K562 (cell line): ENCODE measurements around the gene PTPRG. TPM values are rescaled to one million over a fixed set of nuclear protein-coding genes. Genes with fewer than 3 reads are reported as not detected.

ENCODE experiments used
- ATAC-seq: fragments of 200-7000 bp; cut with Tn5 transposase; 3 replicates; pipeline ENCODE4 v1.9.1; 2020; ENCODE audit warnings: moderate library complexity
- BruUV-seq: library from RNA; stranded (reverse); fragments of 400-500 nt; replicated peaks from 2 replicates; lab custom pipeline; 2021; lab: Mats Ljungman, UMichigan
- CTCF ChIA-PET: fragments of 300-600 bp; formaldehyde crosslinking; extraction: SDS; loops from one replicate; lab custom pipeline; 2021; ENCODE audit warnings: low intra/inter-chr PET ratio; lab: Yijun Ruan, JAX
- POLR2A ChIA-PET: fragments of 300-600, 350-650 bp; sonication (Branson Sonifier 250); formaldehyde crosslinking; extraction: SDS; loops from one replicate; lab custom pipeline; 2021; ENCODE audit warnings: antibody characterized with exemption, inconsistent platforms; lab: Yijun Ruan, JAX
- DNase-seq, 4 experiments: peaks; one replicate each; pipeline versions ENCODE4 v3.0.0 to v3.0.0-alpha.2; 2011 to 2018; ENCODE audit warnings: low spot score in 3 of 4, mixed read lengths in 3 of 4; ENCODE audit errors: extremely low read depth in 1 of 4
- FAIRE-seq: peaks from 2 replicates; lab custom pipeline; 2011; peaks lifted over from hg19 to GRCh38; lab: Jason Lieb, UNC
- H2AFZ ChIP-seq: 2 replicates; pipeline ENCODE4 v1.6.0; 2011; ENCODE audit warnings: low read depth, low read length, control low read depth, inconsistent platforms
- H3K27ac ChIP-seq: fragments of 200-600 bp; 3 replicates; pipeline ENCODE4 v1.8.0; 2011; ENCODE audit warnings: low read depth, mild to moderate bottlenecking, control low read depth, inconsistent platforms, low read length, moderate library complexity, mixed read lengths; ENCODE audit errors: extremely low read depth
- H3K27me3 ChIP-seq, 2 experiments: fragments of 300-600 bp in 1 of 2; 2 replicates in 1 of 2; 3 replicates in 1 of 2; pipeline versions ENCODE4 v1.6.0 to v1.8.0; 2011; ENCODE audit warnings: inconsistent platforms in 2 of 2, low read length in 2 of 2, mild to moderate bottlenecking in 1 of 2, mixed read lengths in 1 of 2, moderate library complexity in 1 of 2; ENCODE audit not compliant: control insufficient read depth in 2 of 2, insufficient read depth in 2 of 2
- H3K36me3 ChIP-seq: fragments of 300-600 bp; 3 replicates; pipeline ENCODE4 v1.8.0; 2011; ENCODE audit warnings: mild to moderate bottlenecking, low read length, inconsistent platforms; ENCODE audit not compliant: control insufficient read depth, insufficient read depth
- H3K4me1 ChIP-seq, 2 experiments: fragments of 200-600 bp in 1 of 2; replicated peaks in 1 of 2; 2 replicates in 1 of 2; 3 replicates in 1 of 2; pipeline versions ENCODE4 v1.5.1 to v1.8.0; 2011; ENCODE audit warnings: inconsistent platforms in 2 of 2, low read length in 2 of 2, mild to moderate bottlenecking in 1 of 2, mixed read lengths in 1 of 2, moderate library complexity in 1 of 2; ENCODE audit not compliant: control insufficient read depth in 2 of 2, insufficient read depth in 2 of 2
- H3K4me2 ChIP-seq: 2 replicates; pipeline ENCODE4 v1.6.1; 2011; ENCODE audit warnings: low read length, control low read depth, inconsistent platforms, mixed read lengths; ENCODE audit not compliant: insufficient read depth
- H3K4me3 ChIP-seq: fragments of 200-600 bp; sonication (generic), shearing (Covaris generic); 2 replicates; pipeline ENCODE4 v1.5.1; 2016; ENCODE audit warnings: control low read depth, inconsistent platforms
- H3K79me2 ChIP-seq: fragments of 200-600 bp; 3 replicates; pipeline ENCODE4 v1.8.0; 2011; ENCODE audit warnings: low read length, inconsistent platforms; ENCODE audit not compliant: control insufficient read depth, insufficient read depth
- H3K9ac ChIP-seq, 2 experiments: 2 replicates each; pipeline versions ENCODE4 v1.6.0 to v1.6.1; 2011; ENCODE audit warnings: low read depth in 2 of 2, low read length in 2 of 2, control low read depth in 1 of 2, inconsistent platforms in 1 of 2, mild to moderate bottlenecking in 1 of 2, mixed read lengths in 1 of 2; ENCODE audit not compliant: insufficient read depth in 1 of 2
- H3K9me1 ChIP-seq: one replicate; pipeline ENCODE4 v1.6.0; 2011; ENCODE audit warnings: inconsistent platforms, mild to moderate bottlenecking, low read length, moderate library complexity; ENCODE audit not compliant: control insufficient read depth, insufficient read depth
- H3K9me3 ChIP-seq: replicated peaks from 2 replicates; pipeline ENCODE4 v1.5.1; 2011; ENCODE audit warnings: low read depth, low read length, inconsistent platforms; ENCODE audit not compliant: control insufficient read depth, insufficient read depth
- H4K20me1 ChIP-seq: replicated peaks from 2 replicates; pipeline ENCODE4 v1.6.1; 2011; ENCODE audit warnings: low read length, inconsistent platforms, mixed read lengths; ENCODE audit not compliant: control insufficient read depth, insufficient read depth
- ADNP ChIP-seq: fragments of 200-800 bp; sonication (Bioruptor generic); IDR thresholded peaks from 2 replicates; pipeline ENCODE4 v1.6.1; 2016; ENCODE audit warnings: missing genetic modification characterization, missing compliant biosample characterization
- CAMTA2 ChIP-seq: fragments of 250-450 bp; sonication (Bioruptor Pico); conservative IDR thresholded peaks from 2 replicates; pipeline ENCODE4 v1.5.1; 2022
- CREB1 ChIP-seq, 2 experiments: sonication (generic) in 1 of 2; formaldehyde crosslinking in 1 of 2; IDR thresholded peaks; 2 replicates each; pipeline versions ENCODE4 v1.6.1 to v1.8.0; 2012 to 2022; ENCODE audit warnings: inconsistent platforms in 1 of 2, mild to moderate bottlenecking in 1 of 2, missing genetic modification reagents in 1 of 2, moderate library complexity in 1 of 2
- MAFG ChIP-seq: fragments of 450-650 bp; conservative IDR thresholded peaks from 2 replicates; pipeline ENCODE4 v1.6.1; 2016; ENCODE audit warnings: missing genetic modification characterization, missing compliant biosample characterization
- MTA1 ChIP-seq: fragments of 450-650 bp; IDR thresholded peaks from 2 replicates; pipeline ENCODE4 v1.6.1; 2017; ENCODE audit warnings: borderline replicate concordance
- ZNF507 ChIP-seq: conservative IDR thresholded peaks from 2 replicates; pipeline ENCODE4 v1.6.1; 2017; ENCODE audit warnings: missing genetic modification characterization, missing compliant biosample characterization
- ZNF76 ChIP-seq: fragments of 250-450 bp; sonication (Bioruptor Pico); IDR thresholded peaks from 2 replicates; pipeline ENCODE4 v1.4.0; 2020; ENCODE audit warnings: mild to moderate bottlenecking, moderate library complexity, borderline replicate concordance
- ZNF766 ChIP-seq: fragments of 200-800 bp; sonication (Bioruptor generic); conservative IDR thresholded peaks from 2 replicates; pipeline ENCODE4 v1.6.1; 2016; ENCODE audit warnings: missing genetic modification characterization, missing compliant biosample characterization
- ZNF778 ChIP-seq: fragments of 450-650 bp; formaldehyde crosslinking; IDR thresholded peaks from 2 replicates; pipeline ENCODE4 v1.4.0; 2020; ENCODE audit warnings: mild to moderate bottlenecking, moderate library complexity
- ZSCAN32 ChIP-seq: fragments of 450-650 bp; formaldehyde crosslinking; IDR thresholded peaks from 2 replicates; pipeline ENCODE4 v1.4.0; 2020; ENCODE audit warnings: mild to moderate bottlenecking, moderate library complexity
- WGBS: fragments of 100-300 bp; shearing (Covaris generic); methylation state at CpG from one replicate; pipeline ENCODE4 v1.1.6; 2016; ENCODE audit warnings: low coverage, mixed read lengths; ENCODE audit not compliant: insufficient coverage; ENCODE audit errors: missing lambda C conversion rate; 5-methylcytosine and 5-hydroxymethylcytosine counted together
- in situ Hi-C: fragments of 300-500 bp; cut with MboI; formaldehyde crosslinking; loops from 4 replicates; pipeline ENCODE4 v1.15.0; 2018; ENCODE audit warnings: inconsistent platforms, mixed read lengths
- intact Hi-C: fragments of 100-400 bp; cut with micrococcal nuclease; formaldehyde crosslinking; loops from 2 replicates; pipeline ENCODE4 v1.14.2; 2022
- polyA plus RNA-seq, 8 experiments: library from polyadenylated mRNA; depleted of rRNA in 4 of 8; stranded (reverse) in 5 of 8; unstranded in 3 of 8; fragments of >200 nt; fragmentation: Nextera tagmentation in 2 of 8; fragmentation: Illumina TruSeq in 1 of 8; extraction: Ambion mirVana in 2 of 8; extraction: Trizol in 1 of 8; gene quantifications; 2 replicates each; pipeline versions ENCODE4 v1.2.1 to v1.2.3, GENCODE V29; 2011 to 2014; ENCODE audit warnings: inconsistent platforms in 1 of 8, missing spikeins in 1 of 8
- total RNA-seq, 7 experiments: library from RNA; depleted of rRNA in 6 of 7; stranded (reverse); fragments of >200 nt in 6 of 7; fragmentation: Illumina TruSeq in 2 of 7; extraction: Trizol in 2 of 7; gene quantifications; 2 replicates each; pipeline versions ENCODE4 v1.2.1 to v1.2.3, GENCODE V29; 2011 to 2021; ENCODE audit warnings: low replicate concordance in 1 of 7
- TF ChIP-seq, protein P1 (sequence below): sonication (generic); IDR thresholded peaks from 2 replicates; pipeline ENCODE4 v1.6.1; 2016
- TF ChIP-seq, protein P2 (sequence below): sonication (generic); formaldehyde crosslinking; IDR thresholded peaks from 2 replicates; pipeline ENCODE4 v1.9.0; 2022; ENCODE audit warnings: mild to moderate bottlenecking, missing genetic modification reagents
- TF ChIP-seq, protein P3 (sequence below), 2 experiments: fragments of 450-650 bp; IDR thresholded peaks; 2 replicates each; pipeline ENCODE4 v1.6.1; 2016
- TF ChIP-seq, protein P4 (sequence below), 2 experiments: fragments of 450-650 bp; IDR thresholded peaks; 2 replicates each; pipeline ENCODE4 v1.6.1; 2018; ENCODE audit warnings: mild to moderate bottlenecking in 2 of 2, low read depth in 1 of 2; ENCODE audit not compliant: partially characterized antibody in 2 of 2

PTPRG gene
- total and polyA plus RNA-seq, 9 of the 15 experiments (the other 6 are each of a cell fraction or from before 2014, with no cell fraction given), result 0.16 TPM; not detected in 8

DNA sequence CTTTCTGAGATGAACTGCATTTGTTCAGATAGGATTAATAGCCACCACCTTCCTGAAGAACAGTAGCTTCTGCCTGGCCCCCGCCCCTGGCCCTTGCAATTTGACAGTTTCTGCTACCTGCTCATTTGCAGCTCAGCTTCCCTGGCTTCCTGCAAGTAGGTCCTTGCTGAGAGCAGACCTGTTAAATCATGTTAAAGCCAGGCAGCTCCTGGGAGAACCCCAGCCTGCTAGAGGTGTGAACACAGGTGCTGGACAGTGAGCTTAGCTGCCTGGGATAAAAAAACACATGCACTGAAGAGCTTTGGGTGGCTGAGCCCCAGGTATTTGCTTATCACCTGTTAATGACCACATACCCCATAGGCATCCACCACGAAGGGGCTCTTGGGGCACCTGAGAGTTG is 143.4 kb downstream of the PTPRG start (continued):
- TF ChIP-seq ZNF507 (tag) (no peak), ADNP (no peak), ZNF778 (CRISPR knock-in tag) (no peak), ZNF766 (CRISPR knock-in tag) (no peak), MAFG (tag) (no peak), CREB1 (IDR thresholded peaks at IDR 0.05) (no peak), CREB1 (CRISPR knock-in tag; IDR thresholded peaks at IDR 0.05) (no peak)
- TF ChIP-seq, protein P1, sequence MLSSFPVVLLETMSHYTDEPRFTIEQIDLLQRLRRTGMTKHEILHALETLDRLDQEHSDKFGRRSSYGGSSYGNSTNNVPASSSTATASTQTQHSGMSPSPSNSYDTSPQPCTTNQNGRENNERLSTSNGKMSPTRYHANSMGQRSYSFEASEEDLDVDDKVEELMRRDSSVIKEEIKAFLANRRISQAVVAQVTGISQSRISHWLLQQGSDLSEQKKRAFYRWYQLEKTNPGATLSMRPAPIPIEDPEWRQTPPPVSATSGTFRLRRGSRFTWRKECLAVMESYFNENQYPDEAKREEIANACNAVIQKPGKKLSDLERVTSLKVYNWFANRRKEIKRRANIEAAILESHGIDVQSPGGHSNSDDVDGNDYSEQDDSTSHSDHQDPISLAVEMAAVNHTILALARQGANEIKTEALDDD, result no peak
- TF ChIP-seq, all 486 proteins: peak for 0

DNA sequence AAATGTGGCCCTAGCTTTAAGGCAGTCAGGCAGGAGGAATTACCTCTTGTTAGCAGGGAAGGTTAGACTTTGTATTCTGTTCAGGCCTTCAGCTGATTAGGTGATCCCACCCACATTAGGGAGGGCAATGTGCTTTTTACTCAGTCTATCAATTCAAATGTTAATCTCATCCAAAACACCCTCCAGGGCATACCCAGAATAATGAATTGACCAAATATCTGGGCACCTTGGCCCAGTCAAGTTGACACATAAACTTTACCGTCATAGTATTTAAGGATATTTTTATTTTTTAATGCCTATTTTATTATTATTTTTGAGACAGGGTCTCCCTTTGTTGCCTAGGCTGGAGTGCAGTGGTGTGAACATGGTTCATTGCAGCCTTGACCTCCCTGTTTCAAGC is 146.1 kb downstream of the PTPRG start:
- Histone ChIP-seq H2AFZ (no peak overlapping the region), H3K36me3 (no peaks in the 10 kb centered on the region), H3K27ac (no peak overlapping the region), H3K9me1 (no peaks in the 10 kb centered on the region), H4K20me1 (no peaks in the 10 kb centered on the region), H3K79me2 (no peaks in the 10 kb centered on the region), H3K4me2 (no peak overlapping the region), H3K27me3 (no peaks in the 10 kb centered on the region)
- POLR2A ChIA-PET, result interaction anchor here (0.6 kb wide), 1 partner anchor 1611 kb away, joined by 4 read pairs; no protein-coding TSS in a partner anchor
- no peak for FAIRE-seq
- intact Hi-C loops, result no loop called here
- DNase-seq, result no peak
- ATAC-seq, result no peak
- TF ChIP-seq, protein P2, sequence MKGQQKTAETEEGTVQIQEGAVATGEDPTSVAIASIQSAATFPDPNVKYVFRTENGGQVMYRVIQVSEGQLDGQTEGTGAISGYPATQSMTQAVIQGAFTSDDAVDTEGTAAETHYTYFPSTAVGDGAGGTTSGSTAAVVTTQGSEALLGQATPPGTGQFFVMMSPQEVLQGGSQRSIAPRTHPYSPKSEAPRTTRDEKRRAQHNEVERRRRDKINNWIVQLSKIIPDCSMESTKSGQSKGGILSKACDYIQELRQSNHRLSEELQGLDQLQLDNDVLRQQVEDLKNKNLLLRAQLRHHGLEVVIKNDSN, result no peak
- no peak for TF ChIP-seq ZNF76 (CRISPR knock-in tag)
- TF ChIP-seq, protein P3, sequence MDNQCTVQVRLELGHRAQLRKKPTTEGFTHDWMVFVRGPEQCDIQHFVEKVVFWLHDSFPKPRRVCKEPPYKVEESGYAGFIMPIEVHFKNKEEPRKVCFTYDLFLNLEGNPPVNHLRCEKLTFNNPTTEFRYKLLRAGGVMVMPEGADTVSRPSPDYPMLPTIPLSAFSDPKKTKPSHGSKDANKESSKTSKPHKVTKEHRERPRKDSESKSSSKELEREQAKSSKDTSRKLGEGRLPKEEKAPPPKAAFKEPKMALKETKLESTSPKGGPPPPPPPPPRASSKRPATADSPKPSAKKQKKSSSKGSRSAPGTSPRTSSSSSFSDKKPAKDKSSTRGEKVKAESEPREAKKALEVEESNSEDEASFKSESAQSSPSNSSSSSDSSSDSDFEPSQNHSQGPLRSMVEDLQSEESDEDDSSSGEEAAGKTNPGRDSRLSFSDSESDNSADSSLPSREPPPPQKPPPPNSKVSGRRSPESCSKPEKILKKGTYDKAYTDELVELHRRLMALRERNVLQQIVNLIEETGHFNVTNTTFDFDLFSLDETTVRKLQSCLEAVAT (IDR thresholded peaks at IDR 0.05), result no peak
- no peak for TF ChIP-seq CAMTA2 (CRISPR knock-in tag)
- TF ChIP-seq ZSCAN32, result no peak
- TF ChIP-seq MTA1, result no peak
- TF ChIP-seq, protein P4, sequence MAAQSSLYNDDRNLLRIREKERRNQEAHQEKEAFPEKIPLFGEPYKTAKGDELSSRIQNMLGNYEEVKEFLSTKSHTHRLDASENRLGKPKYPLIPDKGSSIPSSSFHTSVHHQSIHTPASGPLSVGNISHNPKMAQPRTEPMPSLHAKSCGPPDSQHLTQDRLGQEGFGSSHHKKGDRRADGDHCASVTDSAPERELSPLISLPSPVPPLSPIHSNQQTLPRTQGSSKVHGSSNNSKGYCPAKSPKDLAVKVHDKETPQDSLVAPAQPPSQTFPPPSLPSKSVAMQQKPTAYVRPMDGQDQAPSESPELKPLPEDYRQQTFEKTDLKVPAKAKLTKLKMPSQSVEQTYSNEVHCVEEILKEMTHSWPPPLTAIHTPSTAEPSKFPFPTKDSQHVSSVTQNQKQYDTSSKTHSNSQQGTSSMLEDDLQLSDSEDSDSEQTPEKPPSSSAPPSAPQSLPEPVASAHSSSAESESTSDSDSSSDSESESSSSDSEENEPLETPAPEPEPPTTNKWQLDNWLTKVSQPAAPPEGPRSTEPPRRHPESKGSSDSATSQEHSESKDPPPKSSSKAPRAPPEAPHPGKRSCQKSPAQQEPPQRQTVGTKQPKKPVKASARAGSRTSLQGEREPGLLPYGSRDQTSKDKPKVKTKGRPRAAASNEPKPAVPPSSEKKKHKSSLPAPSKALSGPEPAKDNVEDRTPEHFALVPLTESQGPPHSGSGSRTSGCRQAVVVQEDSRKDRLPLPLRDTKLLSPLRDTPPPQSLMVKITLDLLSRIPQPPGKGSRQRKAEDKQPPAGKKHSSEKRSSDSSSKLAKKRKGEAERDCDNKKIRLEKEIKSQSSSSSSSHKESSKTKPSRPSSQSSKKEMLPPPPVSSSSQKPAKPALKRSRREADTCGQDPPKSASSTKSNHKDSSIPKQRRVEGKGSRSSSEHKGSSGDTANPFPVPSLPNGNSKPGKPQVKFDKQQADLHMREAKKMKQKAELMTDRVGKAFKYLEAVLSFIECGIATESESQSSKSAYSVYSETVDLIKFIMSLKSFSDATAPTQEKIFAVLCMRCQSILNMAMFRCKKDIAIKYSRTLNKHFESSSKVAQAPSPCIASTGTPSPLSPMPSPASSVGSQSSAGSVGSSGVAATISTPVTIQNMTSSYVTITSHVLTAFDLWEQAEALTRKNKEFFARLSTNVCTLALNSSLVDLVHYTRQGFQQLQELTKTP (IDR thresholded peaks at IDR 0.05; ENCODE audit: low read depth in 1 of 2, partially characterized antibody in 2 of 2), result no peak
- TF ChIP-seq, all 486 proteins: peak for 0
- Histone ChIP-seq H3K4me3 (no peak overlapping the region), H3K9me3 (no peaks in the 10 kb centered on the region), H3K4me1 (no peaks in the 10 kb centered on the region), H3K9ac (no peak overlapping the region)
- BruUV-seq, result no TSS peak
- whole genome bisulfite sequencing, result 0% methylated on average over 1 of the region's 1 CpG
- CTCF ChIA-PET, result no interaction called here
- in situ Hi-C loops, result no loop called here
